Upper lobe of right lung (tissue), 1 donor: Measurements from ENCODE around the gene UHMK1. TPM values are rescaled to one million over a fixed set of nuclear protein-coding genes. Genes with fewer than 3 reads are reported as not detected.
"Not testable (repeated sequence)": the region's sequence is repeated elsewhere in the genome, so short reads cannot be mapped to it uniquely, and the experiment has no call there.

Source experiments
- ATAC-seq: fragments of 200-7000 bp; cut with Tn5 transposase; one replicate; pipeline ENCODE4 v1.9.1; 2020; ENCODE audit warnings: mild to moderate bottlenecking, moderate library complexity
- DNase-seq: peaks from one replicate; pipeline ENCODE4 v3.0.0-alpha.2; 2020
- H3K27ac ChIP-seq: fragments of 200-600 bp; one replicate; pipeline ENCODE4 v1.8.0; 2022
- H3K27me3 ChIP-seq: fragments of 200-600 bp; one replicate; pipeline ENCODE4 v1.8.0; 2022; ENCODE audit warnings: mild to moderate bottlenecking
- H3K36me3 ChIP-seq: fragments of 200-600 bp; one replicate; pipeline ENCODE4 v1.8.0; 2022
- H3K4me1 ChIP-seq: fragments of 200-600 bp; one replicate; pipeline ENCODE4 v1.8.0; 2022
- H3K4me3 ChIP-seq: fragments of 200-600 bp; one replicate; pipeline ENCODE4 v1.8.0; 2022; ENCODE audit warnings: mild to moderate bottlenecking
- H3K9me3 ChIP-seq: fragments of 200-600 bp; one replicate; pipeline ENCODE4 v1.8.0; 2022
- CTCF ChIP-seq: fragments of 200-600 bp; IDR thresholded peaks from one replicate; pipeline ENCODE4 v1.8.0; 2022; ENCODE audit warnings: antibody characterized with exemption
- intact Hi-C: fragments of 100-400 bp; cut with DNase I; formaldehyde crosslinking; loops from one replicate; pipeline ENCODE4 v1.11.0; 2022
- total RNA-seq: library from RNA; stranded (reverse); fragmentation: NEBNext Ultra II Directional; extraction: Animal tissue kit (Norgen Biotek cat#: 25700); gene quantifications from one replicate; pipeline ENCODE4 v1.2.1, GENCODE V29; 2021
- donor health status: DM: no; HTN: yes; CAD: no; lungs with severe emphysema.

Gene UHMK1
- total RNA-seq, 1 donor from 2014 or later: 53.6 TPM

DNA sequence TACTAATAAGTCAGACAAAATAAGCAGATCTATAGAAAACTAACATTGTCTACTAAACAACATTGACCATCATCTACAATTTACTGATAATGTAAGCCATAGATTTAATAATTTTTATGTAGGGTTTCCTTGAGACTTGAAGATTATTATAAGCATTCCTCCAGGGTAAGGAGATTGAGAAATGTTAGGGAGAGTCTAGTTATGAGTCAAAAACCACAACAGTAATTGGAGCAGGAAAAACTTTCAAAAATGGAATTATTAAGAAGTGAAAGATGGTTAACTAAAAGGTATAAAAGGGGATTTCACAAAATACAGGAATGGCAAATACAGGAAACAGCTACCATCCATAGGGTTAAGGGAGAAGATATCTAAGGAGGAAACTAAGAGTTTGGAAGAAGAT, 12.4 kb upstream of the UHMK1 start:
- no peak for ATAC-seq
- Histone ChIP-seq H3K4me1 (no peaks in the 10 kb centered on the region), H3K9me3 (no peaks in the 10 kb centered on the region), H3K27ac (no peak overlapping the region), H3K36me3 (no peaks in the 10 kb centered on the region), H3K4me3 (no peak overlapping the region), H3K27me3 (no peaks in the 10 kb centered on the region)
- DNase-seq: no peak
- intact Hi-C loops: no loop called here
- no peak for TF ChIP-seq CTCF

DNA sequence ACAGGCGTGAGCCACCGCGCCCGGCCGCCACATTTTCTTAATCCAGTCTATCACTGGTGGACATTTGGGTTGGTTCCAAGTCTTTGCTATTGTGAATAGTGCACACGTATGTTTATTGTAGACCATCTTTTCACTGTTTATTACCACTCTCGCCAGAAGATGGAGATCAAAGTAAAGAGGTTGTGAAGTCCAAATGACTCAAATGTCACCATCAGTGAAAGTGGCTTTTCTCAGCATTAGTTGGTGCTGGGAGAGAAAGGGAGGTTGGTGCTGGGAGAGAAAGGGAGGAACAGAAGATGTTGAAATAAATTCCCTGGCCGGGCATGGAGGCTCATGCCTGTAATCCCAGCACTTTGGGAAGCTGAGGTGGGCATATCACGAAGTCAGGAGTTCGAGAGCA, 10.4 kb upstream of the UHMK1 start:
- Histone ChIP-seq H3K9me3 (no peaks in the 10 kb centered on the region), H3K27me3 (no peaks in the 10 kb centered on the region), H3K4me3 (no peak overlapping the region), H3K27ac (no peak overlapping the region), H3K36me3 (no peaks in the 10 kb centered on the region), H3K4me1 (no peaks in the 10 kb centered on the region)
- no peak for TF ChIP-seq CTCF
- intact Hi-C loops: no loop called here
- DNase-seq: no peak
- ATAC-seq: no peak

- ATAC-seq (no peak), DNase-seq (no peak)
- intact Hi-C loops: no loop called here
- Histone ChIP-seq H3K9me3 (no peaks in the 10 kb centered on the region), H3K27me3 (no peaks in the 10 kb centered on the region), H3K27ac (no peak overlapping the region), H3K36me3 (no peaks in the 10 kb centered on the region), H3K4me1 (no peaks in the 10 kb centered on the region), H3K4me3 (no peak overlapping the region)
- TF ChIP-seq CTCF: no peak
Observed at GRCh38 chr1:162488219-162488618, 9.4 kb upstream of the UHMK1 start.

GRCh38 chr1:162495531-162496233, 1.9 kb upstream of the UHMK1 start:
- H3K27me3 ChIP-seq, ATAC-seq, H3K9me3 ChIP-seq, H3K4me3 ChIP-seq, H3K27ac ChIP-seq, H3K36me3 ChIP-seq, DNase-seq, intact Hi-C loops: not testable (repeated sequence)
- peaks cover 22% of the 10 kb centered on the region for H3K4me1 ChIP-seq

GRCh38 chr1:162497104-162497722, 405 bp upstream of the UHMK1 start:
- no peaks in the 10 kb centered on the region for H3K27me3 ChIP-seq
- intact Hi-C loops: no loop called here
- H3K4me3 ChIP-seq: peak overlapping the region; percentile 95
- no peak for ATAC-seq
- no peak for TF ChIP-seq CTCF
- peak overlapping the region; percentile 95 for H3K27ac ChIP-seq
- peaks cover 22% of the 10 kb centered on the region for H3K4me1 ChIP-seq
- H3K9me3 ChIP-seq: no peaks in the 10 kb centered on the region
- peaks cover 25% of the 10 kb centered on the region for H3K36me3 ChIP-seq
- no peak for DNase-seq

GRCh38 chr1:162498496-162498810, 835 bp downstream of the UHMK1 start:
- ATAC-seq (peak; percentile 3), DNase-seq (no peak)
- Histone ChIP-seq H3K36me3 (peaks cover 37% of the 10 kb centered on the region), H3K27me3 (no peaks in the 10 kb centered on the region), H3K4me1 (peaks cover 22% of the 10 kb centered on the region), H3K9me3 (no peaks in the 10 kb centered on the region), H3K27ac (peak overlapping the region; percentile 95), H3K4me3 (peak overlapping the region; percentile 95)
- intact Hi-C loops: no loop called here
- no peak for TF ChIP-seq CTCF
